ENCODE measurements around the gene RAB43. TPM values are rescaled to one million over a fixed set of nuclear protein-coding genes. Genes with fewer than 3 reads are reported as not detected.

The RAB43 gene
- total RNA-seq, 3 donors from 2014 or later = 17.4 to 32.0 (median 30.5) TPM

GRCh38 chr3:129119365-129120100, 2.1 kb downstream of the RAB43 start:
- no peak for TF ChIP-seq CTCF (IDR thresholded peaks at IDR 0.05)
- intact Hi-C loops (cut with DNase I, micrococcal nuclease) = no loop called here
- Histone ChIP-seq H3K36me3 (ENCODE audit: low read depth) (no peaks in the 10 kb centered on the region), H3K9me3 (no peaks in the 10 kb centered on the region), H3K4me3 (peak overlapping the region; percentile 68), H3K4me1 (ENCODE audit: low read depth) (peaks cover 45% of the 10 kb centered on the region)
- DNase-seq = peak; percentile 75 to 83 (median 76)
- ATAC-seq = peak; percentile 50

GRCh38 chr3:129118745-129119144, 2.9 kb downstream of the RAB43 start:
- ATAC-seq (no peak), DNase-seq (no peak)
- H3K9me3 ChIP-seq = no peaks in the 10 kb centered on the region
- H3K4me1 ChIP-seq (ENCODE audit: low read depth) = peaks cover 45% of the 10 kb centered on the region
- TF ChIP-seq CTCF (IDR thresholded peaks at IDR 0.05) = no peak
- intact Hi-C loops (cut with DNase I, micrococcal nuclease) = no loop called here
- no peak overlapping the region for H3K4me3 ChIP-seq
- H3K36me3 ChIP-seq (ENCODE audit: low read depth) = no peaks in the 10 kb centered on the region

GRCh38 chr3:129117134-129117533, 4.5 kb downstream of the RAB43 start:
- intact Hi-C loops (cut with DNase I, micrococcal nuclease) = no loop called here
- Histone ChIP-seq H3K36me3 (ENCODE audit: low read depth) (no peaks in the 10 kb centered on the region), H3K4me1 (ENCODE audit: low read depth) (peaks cover 36% of the 10 kb centered on the region), H3K9me3 (no peaks in the 10 kb centered on the region), H3K4me3 (no peak overlapping the region)
- DNase-seq (no peak), ATAC-seq (no peak)
- TF ChIP-seq CTCF (IDR thresholded peaks at IDR 0.05) = no peak

GRCh38 chr3:129116482-129116946, 5.1 kb downstream of the RAB43 start:
- no peak for TF ChIP-seq CTCF (IDR thresholded peaks at IDR 0.05)
- ATAC-seq (no peak), DNase-seq (peak in 1 of 3 donors; percentile 31)
- Histone ChIP-seq H3K36me3 (ENCODE audit: low read depth) (no peaks in the 10 kb centered on the region), H3K4me3 (no peak overlapping the region), H3K4me1 (ENCODE audit: low read depth) (peaks cover 36% of the 10 kb centered on the region), H3K9me3 (no peaks in the 10 kb centered on the region)
- intact Hi-C loops (cut with DNase I, micrococcal nuclease) = no loop called here

GRCh38 chr3:129114455-129114854, 7.1 kb downstream of the RAB43 start:
- intact Hi-C loops (cut with DNase I, micrococcal nuclease) = no loop called here

More at GRCh38 chr3:129114455-129114854, 7.1 kb downstream of the RAB43 start:
- ATAC-seq (no peak), DNase-seq (no peak)
- no peaks in the 10 kb centered on the region for H3K9me3 ChIP-seq
- no peak for TF ChIP-seq CTCF (IDR thresholded peaks at IDR 0.05)
- H3K4me1 ChIP-seq (ENCODE audit: low read depth) = peaks cover 28% of the 10 kb centered on the region
- H3K4me3 ChIP-seq = no peak overlapping the region
- H3K36me3 ChIP-seq (ENCODE audit: low read depth) = no peaks in the 10 kb centered on the region

All from mucosa of descending colon (tissue), 3 donors.